GM12892 (cell line): ENCODE results near the gene IL26.

Experiments used
- POLR2A ChIP-seq: IDR thresholded peaks from 2 replicates; pipeline ENCODE4 v1.6.1; 2011; ENCODE audit warnings: low read depth, low read length, control low read depth
- POLR2AphosphoS5 ChIP-seq: IDR thresholded peaks from 2 replicates; pipeline ENCODE4 v1.6.1; 2011; ENCODE audit warnings: low read depth, low read length, control low read depth
- TAF1 ChIP-seq: IDR thresholded peaks from 2 replicates; pipeline ENCODE4 v1.6.1; 2011; ENCODE audit warnings: low read depth, mild to moderate bottlenecking, control low read depth, low read length, borderline replicate concordance

GRCh38 chr12:68157380-68157779 is 68.2 kb downstream of the IL26 start:
- no peak for TF ChIP-seq POLR2A
- no peak for TF ChIP-seq POLR2AphosphoS5
- no peak for TF ChIP-seq TAF1
